Putamen (tissue), 1 donor: ENCODE results near the gene CDC42.

Experiments used
- DNase-seq: peaks from one replicate; pipeline ENCODE4 v3.0.0-alpha.2; 2016; ENCODE audit warnings: low spot score

The CDC42 gene

GRCh38 chr1:22037520-22037919, 15.0 kb upstream of the CDC42 start:
- no peak for DNase-seq

- DNase-seq, result peak; percentile 75
These were observed 14.5 kb upstream of the CDC42 start for GRCh38 chr1:22038036-22038435.

- DNase-seq, result no peak
These were observed 12.8 kb upstream of the CDC42 start for GRCh38 chr1:22039594-22040285.

- DNase-seq, result no peak
These were observed 12.3 kb upstream of the CDC42 start for GRCh38 chr1:22040286-22040623.

- no peak for DNase-seq
These were observed 11.0 kb upstream of the CDC42 start for GRCh38 chr1:22041505-22041904.

GRCh38 chr1:22043198-22043769, 9.2 kb upstream of the CDC42 start:
- DNase-seq, result no peak

DNA sequence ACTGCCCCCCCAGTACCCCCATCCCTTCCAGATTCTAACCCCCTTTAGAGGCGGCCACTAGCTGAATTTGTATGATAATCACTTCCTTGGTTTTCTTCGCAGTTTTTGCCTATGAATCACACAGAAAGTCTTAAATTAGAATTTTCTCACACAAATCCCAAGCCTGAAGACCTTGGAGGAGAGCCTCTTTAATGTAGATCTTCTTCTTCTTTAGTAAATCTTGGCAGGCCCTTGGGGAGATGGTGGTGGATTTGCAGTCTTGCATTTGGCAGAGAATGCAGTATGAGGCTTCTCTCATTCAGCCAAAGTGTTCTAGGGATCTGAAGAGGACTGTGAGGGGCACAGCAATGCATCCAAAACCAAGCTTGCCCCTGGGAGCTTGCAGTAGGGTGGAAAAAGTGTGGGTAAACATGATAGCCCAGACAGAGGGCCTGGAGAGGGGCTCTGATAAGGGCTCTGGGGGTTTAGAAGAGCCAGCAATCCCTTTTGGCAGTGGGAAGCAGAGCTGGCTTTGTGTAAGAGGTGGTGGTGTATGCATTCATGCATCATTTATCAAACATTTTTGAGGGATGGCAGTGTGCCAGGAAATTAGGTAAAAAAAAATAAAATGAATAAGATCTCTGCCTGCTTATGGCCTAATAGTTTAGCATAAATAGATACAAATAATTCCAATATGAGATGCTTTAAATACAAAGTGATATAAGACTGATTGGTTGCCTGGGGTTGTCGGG, 7.7 kb upstream of the CDC42 start:
- DNase-seq, result no peak

DNA sequence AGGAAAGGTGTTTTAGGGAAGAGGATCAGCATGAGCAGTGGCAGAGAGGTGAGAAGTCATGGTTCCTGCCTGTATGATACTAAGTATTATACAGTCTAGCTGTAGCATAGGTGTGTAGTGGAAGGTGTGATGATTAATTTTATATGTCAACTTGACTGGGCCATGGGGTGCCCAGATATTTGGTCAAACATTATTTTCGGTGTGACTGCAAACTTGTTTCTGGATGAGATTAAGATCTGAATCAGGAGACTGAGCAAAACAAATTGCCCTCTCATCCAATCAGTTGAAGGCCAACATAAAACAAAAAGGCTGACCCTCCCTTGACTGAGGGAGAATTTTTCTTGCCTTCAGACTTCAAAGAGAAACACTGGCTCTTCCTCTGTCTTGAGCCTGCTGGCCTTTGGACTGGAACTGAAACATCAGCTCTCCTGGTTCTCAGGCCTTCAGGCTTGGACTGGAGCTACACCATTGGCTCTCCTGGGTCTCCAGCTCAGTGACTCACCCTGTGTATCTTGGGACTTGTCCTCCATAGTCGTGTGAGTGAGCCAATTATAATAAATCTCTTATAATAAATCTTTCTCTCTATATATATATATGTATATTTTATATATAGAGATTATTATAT, 6.8 kb upstream of the CDC42 start:
- no peak for DNase-seq

DNA sequence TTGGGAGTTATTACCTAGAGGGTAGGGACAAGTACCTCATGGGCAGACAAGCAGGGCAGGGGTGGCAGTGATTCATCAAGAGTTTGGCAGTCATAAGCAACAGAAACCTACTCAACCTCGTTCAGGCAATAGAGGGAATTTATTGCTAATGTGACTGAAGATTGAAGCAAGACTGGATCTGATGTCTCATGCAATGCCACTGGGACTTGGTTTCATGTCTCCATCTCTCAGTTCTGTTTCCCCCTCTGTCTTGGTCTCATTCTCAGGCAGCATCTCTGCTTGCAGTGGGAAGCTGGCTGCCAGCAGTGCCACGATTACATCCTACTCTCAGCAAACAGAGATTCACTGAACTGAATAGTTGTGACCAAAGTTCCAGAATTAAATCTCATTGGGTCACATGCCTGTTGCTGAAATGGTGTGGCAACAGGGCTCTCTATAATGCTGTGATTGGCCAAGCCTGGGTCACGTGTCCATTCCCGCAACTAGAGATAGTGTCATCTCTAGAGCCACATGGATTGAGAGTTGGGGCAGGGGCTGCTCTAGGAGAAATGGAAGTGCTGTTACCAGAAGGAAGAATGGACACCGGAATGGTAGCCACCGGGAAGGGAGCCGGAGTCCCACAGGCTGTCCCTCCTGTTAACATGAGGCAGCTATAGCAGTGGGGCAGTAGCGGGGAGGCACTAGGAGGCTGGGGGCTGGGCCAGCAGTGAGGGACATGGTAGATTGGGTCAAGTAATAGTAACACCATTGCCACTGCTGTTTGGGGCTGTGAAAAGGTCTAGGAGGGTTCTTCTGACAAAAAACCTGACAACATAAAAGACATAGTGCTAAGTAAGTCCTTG, 3.9 kb upstream of the CDC42 start:
- no peak for DNase-seq

DNA sequence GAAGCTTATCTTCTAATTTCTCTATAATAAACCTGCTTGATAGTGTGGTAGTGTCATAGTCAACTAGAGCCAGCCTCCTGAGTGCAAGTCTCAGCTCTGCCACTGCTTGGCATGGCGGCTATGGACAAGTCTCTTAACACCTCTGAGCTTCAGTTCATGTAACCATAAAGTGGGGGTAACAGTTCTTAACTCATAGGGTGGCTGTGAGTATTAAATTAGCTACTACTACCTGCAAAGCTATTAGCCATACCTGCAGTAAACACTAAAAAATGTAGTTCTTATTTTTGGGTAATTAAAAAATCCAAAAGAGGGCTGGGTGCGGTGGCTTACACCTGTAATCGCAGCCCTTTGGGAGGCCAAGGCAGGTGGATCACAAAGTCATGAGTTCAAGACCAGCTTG, 2.2 kb upstream of the CDC42 start:
- DNase-seq, result no peak

DNA sequence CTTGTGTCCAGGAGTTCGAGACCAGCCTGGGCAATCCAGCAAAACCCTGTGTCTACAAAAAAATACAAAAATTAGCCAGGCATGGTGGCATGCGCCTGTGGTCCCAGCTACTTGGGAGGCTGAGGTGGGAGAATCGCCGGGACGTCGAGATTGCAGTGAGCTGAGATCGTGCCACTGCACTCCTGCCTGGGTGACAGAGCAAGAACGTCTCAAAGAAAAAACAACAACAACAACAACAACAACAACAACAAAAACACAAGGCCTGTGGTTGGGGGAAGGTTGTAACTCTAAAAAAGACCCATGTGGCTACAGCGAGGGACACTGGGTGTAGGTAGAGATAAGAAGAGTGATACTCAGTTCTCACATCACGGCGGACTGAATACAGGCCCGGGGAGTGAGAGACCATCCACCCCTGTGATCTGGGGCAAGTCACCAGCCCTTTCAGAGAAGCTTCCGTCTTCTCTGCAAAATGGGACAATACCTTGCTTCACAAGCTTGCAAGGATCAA, 848 bp upstream of the CDC42 start:
- no peak for DNase-seq

DNA sequence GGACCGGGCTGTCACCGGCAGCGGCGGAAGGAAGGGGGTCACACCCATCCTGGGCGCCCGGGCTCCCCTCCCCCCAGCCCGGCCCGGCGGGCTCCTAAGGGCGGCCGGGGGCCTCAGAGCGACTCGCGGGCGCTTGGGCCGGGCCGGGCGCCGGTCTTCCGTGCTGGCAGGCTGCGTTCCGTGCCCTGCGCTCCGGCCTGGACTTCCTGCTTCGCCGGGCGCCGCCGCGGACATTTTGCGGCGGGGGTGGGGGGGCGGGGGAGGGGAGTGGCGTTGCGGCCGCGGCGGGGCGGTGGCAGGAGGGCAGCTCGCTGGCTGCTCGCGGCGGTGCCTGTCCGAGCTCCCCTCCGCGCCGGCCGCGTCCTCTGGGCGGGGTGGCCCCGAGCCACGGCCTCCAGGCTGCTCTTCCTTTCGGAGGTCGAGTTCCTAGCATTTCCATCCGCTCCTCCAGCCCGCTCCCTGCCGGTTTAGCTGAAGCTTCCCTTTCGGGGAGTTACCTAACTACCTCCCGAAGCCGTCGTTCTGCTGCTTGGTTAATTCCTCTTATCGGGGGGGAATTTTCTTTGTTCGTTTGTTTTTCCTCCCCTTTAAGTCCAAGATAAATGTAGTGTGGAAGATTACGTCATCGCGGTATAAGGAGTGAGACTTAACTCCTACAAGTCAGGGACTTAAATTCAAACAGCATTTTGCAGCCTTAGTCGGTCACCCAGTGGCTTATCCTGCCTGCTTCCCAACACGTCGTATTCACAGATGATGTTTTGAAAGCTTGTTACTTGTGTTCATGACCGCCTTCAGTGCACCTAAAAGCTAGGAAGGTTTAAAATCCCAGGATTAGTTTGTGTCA, 730 bp downstream of the CDC42 start:
- peak; percentile 59 for DNase-seq

DNA sequence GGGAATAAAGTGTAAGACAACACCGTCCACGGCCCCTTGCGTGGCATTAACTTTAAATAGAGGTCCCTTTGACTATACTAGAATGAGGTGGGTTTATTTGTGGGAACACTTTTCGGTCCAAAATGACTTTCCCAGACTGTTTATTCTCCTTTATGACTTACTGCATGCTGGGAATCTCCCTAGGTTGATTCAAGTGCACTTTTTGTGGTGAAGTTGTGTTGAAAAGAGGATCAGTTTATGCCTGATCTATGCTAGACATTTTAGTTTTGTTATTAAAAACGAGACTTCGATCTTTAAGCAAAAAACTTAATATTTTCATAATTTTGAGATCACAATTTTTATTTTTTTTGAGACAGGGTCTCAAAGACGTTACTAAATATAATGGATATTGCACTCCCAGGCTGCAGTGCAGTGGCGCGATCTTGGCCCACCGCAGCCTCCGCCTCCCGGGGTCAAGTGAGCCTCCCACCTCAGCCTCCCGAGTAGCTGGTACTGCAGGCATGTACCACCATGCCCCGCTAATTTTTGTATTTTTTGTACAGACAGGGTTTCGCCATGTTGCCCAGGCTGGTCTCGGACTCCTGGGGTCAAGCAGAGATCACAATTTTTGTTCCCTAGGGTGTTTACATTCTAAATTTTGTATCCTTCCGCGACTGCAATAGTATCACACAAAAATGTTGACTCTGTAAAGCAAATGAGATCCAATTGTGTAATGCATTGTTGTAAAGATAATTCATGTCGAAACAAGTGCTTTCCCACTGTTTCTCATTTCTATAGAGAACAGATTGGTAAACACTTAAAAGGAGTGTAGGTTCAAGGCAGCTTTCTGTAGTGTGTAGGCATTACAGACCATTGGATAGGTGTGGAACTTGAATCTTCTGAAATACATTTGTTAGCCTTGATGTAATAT, 1.6 kb downstream of the CDC42 start:
- DNase-seq, result no peak

DNA sequence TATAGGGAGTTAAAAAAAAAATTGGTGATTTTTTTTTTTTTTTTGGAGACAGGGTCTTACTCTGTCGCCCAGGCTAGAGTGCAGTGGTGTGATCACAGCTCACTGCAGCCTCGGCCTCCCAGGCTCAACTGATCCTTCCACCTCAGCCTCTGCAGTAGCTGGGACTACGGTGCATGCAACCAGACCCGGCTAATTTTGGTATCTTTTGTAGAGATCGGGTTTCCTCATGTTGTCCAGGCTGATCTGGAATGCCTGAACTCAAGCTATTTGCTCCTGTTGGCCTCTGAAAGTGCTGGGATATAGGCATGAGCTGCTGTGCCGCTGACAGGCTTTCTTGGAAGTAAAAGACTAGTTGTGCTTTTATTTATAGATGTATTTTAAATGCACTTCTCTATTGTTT, 3.0 kb downstream of the CDC42 start:
- no peak for DNase-seq

DNA sequence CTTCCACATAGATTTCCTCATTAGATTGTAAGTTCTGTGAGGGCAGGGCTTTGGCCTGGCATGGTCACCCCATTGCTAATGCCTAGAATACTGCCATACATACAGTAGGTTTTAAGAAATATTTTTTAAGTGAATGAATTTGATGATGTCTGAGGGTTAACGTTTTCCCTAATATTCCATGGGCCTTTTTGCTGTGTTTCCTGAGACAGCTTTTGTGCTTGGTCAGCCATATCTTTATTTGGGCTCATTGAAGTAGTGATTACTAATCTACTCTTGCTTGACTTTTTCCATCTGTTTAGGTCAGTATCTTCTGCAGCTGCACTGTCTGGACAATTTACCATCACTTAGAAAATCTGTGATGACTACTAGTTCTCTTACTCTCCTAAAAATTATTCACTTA, 3.5 kb downstream of the CDC42 start:
- DNase-seq, result no peak

GRCh38 chr1:22056936-22057335, 4.4 kb downstream of the CDC42 start:
- no peak for DNase-seq

- no peak for DNase-seq
These were observed 5.4 kb downstream of the CDC42 start for GRCh38 chr1:22057861-22058260.

DNA sequence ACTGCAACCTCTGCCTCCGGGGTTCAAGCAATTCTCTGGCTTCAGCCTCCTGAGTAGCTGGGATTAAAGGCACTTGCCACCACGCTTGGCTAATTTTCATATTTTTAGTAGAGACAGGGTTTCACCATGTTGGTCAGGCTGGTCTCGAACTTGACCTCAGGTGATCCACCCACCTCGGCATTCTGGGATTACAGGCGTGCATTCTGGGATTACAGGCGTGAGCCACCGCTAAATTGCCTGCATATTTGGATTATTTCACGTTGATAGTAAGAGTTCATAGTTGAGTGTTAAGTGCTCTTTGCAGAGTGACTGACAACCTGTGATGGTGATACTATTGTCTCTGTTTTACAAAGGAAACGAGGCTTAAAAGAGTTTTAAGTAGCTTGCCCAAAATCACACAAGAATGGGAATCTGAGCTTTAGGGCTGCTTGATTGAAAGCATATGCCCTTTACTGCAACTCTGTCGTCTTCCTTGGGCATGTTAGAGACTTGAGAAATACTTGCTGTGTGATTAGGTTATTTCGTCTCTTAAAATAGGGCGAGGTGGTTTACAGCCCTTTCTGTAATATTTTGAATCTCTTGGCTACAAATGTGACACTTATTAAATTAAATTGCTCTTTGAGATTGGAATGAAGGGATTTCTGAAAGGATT, 12.4 kb downstream of the CDC42 start:
- no peak for DNase-seq

- no peak for DNase-seq
These were observed 19.0 kb downstream of the CDC42 start for GRCh38 chr1:22071511-22071910.
